ENCODE measurements around the gene NME4. TPM values are rescaled to one million over a fixed set of nuclear protein-coding genes. Genes with fewer than 3 reads are reported as not detected.
"Not testable (repeated sequence)": the region's sequence is repeated elsewhere in the genome, so short reads cannot be mapped to it uniquely, and the experiment has no call there.

NME4 gene
- total and polyA plus RNA-seq, 8 donors, result 72.3 to 199 (median 158) TPM

DNA sequence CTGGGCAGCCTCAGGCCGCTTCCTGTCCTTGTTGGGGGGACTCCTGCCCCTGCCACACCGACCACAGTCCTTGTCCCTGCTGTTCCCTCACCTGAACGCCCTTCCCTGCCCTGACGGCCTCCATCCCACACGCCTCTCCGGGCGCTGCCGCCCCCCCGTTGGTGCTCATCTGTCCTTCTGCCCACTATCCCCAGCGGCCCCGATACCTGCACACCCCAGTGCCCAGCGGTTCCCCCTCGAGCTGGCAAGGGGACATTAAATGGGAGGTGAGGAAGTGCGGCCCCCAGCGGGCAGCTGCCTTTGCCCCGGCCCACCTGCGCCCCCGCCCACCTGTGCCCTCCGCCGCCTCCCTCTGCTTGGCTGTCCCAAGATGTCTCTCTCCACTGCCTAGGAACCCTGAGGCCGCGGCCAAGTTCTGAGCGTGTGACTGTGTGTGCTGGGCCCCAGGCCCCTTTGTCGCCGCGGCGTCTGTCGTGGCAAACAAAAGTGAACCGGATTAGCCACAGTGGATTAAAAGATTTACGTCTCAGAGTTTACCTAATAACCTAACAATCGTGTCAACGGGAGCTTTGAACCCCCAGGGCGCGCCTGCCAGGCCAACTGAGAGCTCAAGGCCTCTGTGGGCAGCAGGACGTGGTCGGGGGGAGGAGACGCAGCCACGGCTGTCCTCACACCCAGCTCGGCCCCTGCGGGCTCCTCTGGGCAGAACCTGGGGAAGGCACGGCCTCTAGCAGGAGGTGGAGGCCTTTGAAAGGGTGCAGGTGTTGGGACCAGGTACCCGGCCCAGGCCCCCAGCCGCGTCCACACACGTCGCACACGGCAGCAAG, 36.9 kb upstream of the NME4 start:
- intact Hi-C loops (cut with DNase I), result loop anchor here in 1 of 2 donors (10.0 kb wide), 1 partner anchor 145 kb away; no protein-coding TSS in a partner anchor
- Histone ChIP-seq H3K27ac (no peak overlapping the region), H3K36me3 (no peaks in the 10 kb centered on the region), H3K4me3 (no peak overlapping the region), H3K27me3 (peaks cover 0 to 23% of the 10 kb centered on the region in 2 donors), H3K9me3 (no peaks in the 10 kb centered on the region), H3K4me1 (peaks cover 0 to 7% of the 10 kb centered on the region in 2 donors)
- DNase-seq (peak in 1 of 4 donors; percentile 73), ATAC-seq (no peak)
- TF ChIP-seq, protein P1, sequence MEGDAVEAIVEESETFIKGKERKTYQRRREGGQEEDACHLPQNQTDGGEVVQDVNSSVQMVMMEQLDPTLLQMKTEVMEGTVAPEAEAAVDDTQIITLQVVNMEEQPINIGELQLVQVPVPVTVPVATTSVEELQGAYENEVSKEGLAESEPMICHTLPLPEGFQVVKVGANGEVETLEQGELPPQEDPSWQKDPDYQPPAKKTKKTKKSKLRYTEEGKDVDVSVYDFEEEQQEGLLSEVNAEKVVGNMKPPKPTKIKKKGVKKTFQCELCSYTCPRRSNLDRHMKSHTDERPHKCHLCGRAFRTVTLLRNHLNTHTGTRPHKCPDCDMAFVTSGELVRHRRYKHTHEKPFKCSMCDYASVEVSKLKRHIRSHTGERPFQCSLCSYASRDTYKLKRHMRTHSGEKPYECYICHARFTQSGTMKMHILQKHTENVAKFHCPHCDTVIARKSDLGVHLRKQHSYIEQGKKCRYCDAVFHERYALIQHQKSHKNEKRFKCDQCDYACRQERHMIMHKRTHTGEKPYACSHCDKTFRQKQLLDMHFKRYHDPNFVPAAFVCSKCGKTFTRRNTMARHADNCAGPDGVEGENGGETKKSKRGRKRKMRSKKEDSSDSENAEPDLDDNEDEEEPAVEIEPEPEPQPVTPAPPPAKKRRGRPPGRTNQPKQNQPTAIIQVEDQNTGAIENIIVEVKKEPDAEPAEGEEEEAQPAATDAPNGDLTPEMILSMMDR (IDR thresholded peaks at IDR 0.05), result no peak

GRCh38 chr16:360698-361336, 36.2 kb upstream of the NME4 start:
- intact Hi-C loops (cut with DNase I), result no loop called here
- Histone ChIP-seq H3K4me1 (peaks cover 0 to 7% of the 10 kb centered on the region in 2 donors), H3K9me3 (no peaks in the 10 kb centered on the region), H3K27ac (no peak overlapping the region), H3K27me3 (peaks cover 0 to 23% of the 10 kb centered on the region in 2 donors), H3K4me3 (no peak overlapping the region), H3K36me3 (peaks cover 0 to under 1% of the 10 kb centered on the region in 2 donors)
- DNase-seq, result peak in 1 of 4 donors; percentile 71
- TF ChIP-seq, protein P1 (IDR thresholded peaks at IDR 0.05), result no peak
- ATAC-seq, result no peak

GRCh38 chr16:361341-361871, 35.6 kb upstream of the NME4 start:
- Histone ChIP-seq H3K27ac (no peak overlapping the region), H3K36me3 (peaks cover 0 to 6% of the 10 kb centered on the region in 2 donors), H3K4me3 (no peak overlapping the region), H3K4me1 (peaks cover 0 to 7% of the 10 kb centered on the region in 2 donors), H3K27me3 (peaks cover 0 to 23% of the 10 kb centered on the region in 2 donors), H3K9me3 (no peaks in the 10 kb centered on the region)
- TF ChIP-seq, protein P1 (IDR thresholded peaks at IDR 0.05), result no peak
- DNase-seq (peak in 1 of 4 donors; percentile 77), ATAC-seq (no peak)
- intact Hi-C loops (cut with DNase I), result no loop called here

DNA sequence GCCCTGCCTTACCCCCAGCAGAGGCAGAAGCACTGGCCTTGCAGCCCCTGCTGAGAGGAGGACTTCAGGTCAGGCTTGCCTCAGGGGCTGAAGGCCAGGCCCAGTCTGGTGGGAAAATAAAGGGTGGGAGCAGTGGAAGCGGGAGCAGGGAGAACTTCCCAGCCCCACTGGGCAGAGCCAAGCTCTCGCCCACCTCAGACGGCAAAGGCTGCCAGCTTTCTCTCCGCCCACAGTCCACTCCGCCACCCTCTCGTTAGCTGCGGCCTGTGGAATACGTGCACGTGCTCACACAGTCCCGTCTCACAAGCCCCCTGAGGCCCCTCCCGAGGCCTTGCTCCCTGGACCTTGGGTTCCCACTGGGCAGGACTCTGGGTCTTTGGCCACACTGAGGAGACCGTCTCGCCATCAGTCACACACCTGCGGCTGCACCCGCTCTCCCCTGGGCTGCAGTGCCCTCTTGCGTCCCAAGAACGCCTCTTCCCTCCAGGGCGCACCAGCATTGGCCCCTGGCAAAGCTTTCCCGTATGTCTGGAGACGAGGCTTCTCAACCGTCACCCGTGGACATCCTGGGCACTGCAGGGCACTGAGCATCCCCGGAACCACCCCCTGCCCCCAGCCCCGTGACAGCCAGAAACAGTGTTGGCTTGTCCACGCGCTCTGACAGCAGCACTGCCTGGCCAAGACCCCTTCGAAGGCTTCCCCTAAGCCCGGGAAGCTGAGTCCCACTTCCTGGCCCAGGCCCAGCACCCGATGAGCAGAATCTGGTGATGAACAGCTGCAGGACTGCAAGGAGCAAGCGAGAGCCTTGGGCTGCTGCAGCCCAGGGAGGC, 34.9 kb upstream of the NME4 start:
- TF ChIP-seq, protein P1 (IDR thresholded peaks at IDR 0.05), result peak; percentile 65 to 87
- peaks cover 0 to 7% of the 10 kb centered on the region in 2 donors for H3K4me1 ChIP-seq
- DNase-seq, result peak; percentile 30 to 91 (median 74)
- peak; percentile 95 for ATAC-seq
- H3K4me3 ChIP-seq, result no peak overlapping the region
- intact Hi-C loops (cut with DNase I), result no loop called here
- H3K36me3 ChIP-seq, result peaks cover 0 to 13% of the 10 kb centered on the region in 2 donors
- no peaks in the 10 kb centered on the region for H3K9me3 ChIP-seq
- peaks cover 0 to 23% of the 10 kb centered on the region in 2 donors for H3K27me3 ChIP-seq
- H3K27ac ChIP-seq, result no peak overlapping the region

- Histone ChIP-seq H3K27me3 (peaks cover 0 to 23% of the 10 kb centered on the region in 2 donors), H3K36me3 (peaks cover 0 to 19% of the 10 kb centered on the region in 2 donors)
- H3K4me3 ChIP-seq; DNase-seq; H3K4me1 ChIP-seq; ATAC-seq; H3K9me3 ChIP-seq; H3K27ac ChIP-seq; intact Hi-C loops (cut with DNase I): not testable (repeated sequence)
Measured at GRCh38 chr16:362702-362999, 34.3 kb upstream of the NME4 start.
